HEK293T (cell line): ENCODE measurements around the gene SLC22A13.

ENCODE experiments used
- CTCF ChIA-PET: fragments of 350-600 bp; formaldehyde crosslinking; extraction: SDS; loops from one replicate; lab custom pipeline; 2021; ENCODE audit warnings: antibody characterized with exemption, inconsistent platforms; lab: Yijun Ruan, JAX
- POLR2A ChIA-PET: fragments of 350-600 bp; formaldehyde crosslinking; extraction: SDS; loops from one replicate; lab custom pipeline; 2020; ENCODE audit warnings: antibody characterized with exemption, inconsistent platforms; lab: Yijun Ruan, JAX
- DNase-seq: peaks from one replicate; pipeline ENCODE4 v3.0.0; 2012; ENCODE audit warnings: mixed read lengths; ENCODE audit errors: extremely low spot score
- ARNT ChIP-seq: fragments of 450-650 bp; IDR thresholded peaks from 2 replicates; pipeline ENCODE4 v1.6.1; 2017; ENCODE audit warnings: mild to moderate bottlenecking
- BHLHE40 ChIP-seq: fragments of 450-650 bp; IDR thresholded peaks from 2 replicates; pipeline ENCODE4 v1.6.1; 2016; ENCODE audit warnings: mild to moderate bottlenecking, moderate library complexity, borderline replicate concordance
- CTBP1 ChIP-seq: fragments of 450-650 bp; IDR thresholded peaks from 2 replicates; pipeline ENCODE4 v1.6.1; 2016; ENCODE audit warnings: borderline replicate concordance
- ELF4 ChIP-seq: fragments of 450-650 bp; IDR thresholded peaks from 2 replicates; pipeline ENCODE4 v1.6.1; 2017; ENCODE audit warnings: antibody characterized with exemption
- FOXA1 ChIP-seq: fragments of 450-650 bp; IDR thresholded peaks from 2 replicates; pipeline ENCODE4 v1.6.1; 2016; ENCODE audit warnings: mild to moderate bottlenecking
- FOXK2 ChIP-seq: fragments of 450-650 bp; IDR thresholded peaks from 2 replicates; pipeline ENCODE4 v1.6.1; 2016; ENCODE audit warnings: mild to moderate bottlenecking
- FOXM1 ChIP-seq: fragments of 450-650 bp; IDR thresholded peaks from 2 replicates; pipeline ENCODE4 v1.6.1; 2017; ENCODE audit warnings: mild to moderate bottlenecking, borderline replicate concordance
- HDGF ChIP-seq: fragments of 450-650 bp; IDR thresholded peaks from 2 replicates; pipeline ENCODE4 v1.6.1; 2017; ENCODE audit warnings: antibody characterized with exemption, borderline replicate concordance
- L3MBTL2 ChIP-seq: fragments of 450-650 bp; conservative IDR thresholded peaks from 2 replicates; pipeline ENCODE4 v1.6.1; 2016; ENCODE audit warnings: mild to moderate bottlenecking
- LEF1 ChIP-seq: fragments of 450-650 bp; IDR thresholded peaks from 2 replicates; pipeline ENCODE4 v1.6.1; 2017; ENCODE audit warnings: mild to moderate bottlenecking, borderline replicate concordance
- NFRKB ChIP-seq: fragments of 450-650 bp; IDR thresholded peaks from 2 replicates; pipeline ENCODE4 v1.6.1; 2016; ENCODE audit warnings: mild to moderate bottlenecking, moderate library complexity
- SP1 ChIP-seq: fragments of 450-650 bp; IDR thresholded peaks from 2 replicates; pipeline ENCODE4 v1.6.1; 2017
- SUZ12 ChIP-seq: fragments of 450-650 bp; IDR thresholded peaks from 2 replicates; pipeline ENCODE4 v1.6.1; 2016; ENCODE audit warnings: mild to moderate bottlenecking
- TARDBP ChIP-seq: fragments of 450-650 bp; IDR thresholded peaks from 2 replicates; pipeline ENCODE4 v1.6.1; 2016
- ZNF384 ChIP-seq: fragments of 450-650 bp; IDR thresholded peaks from 2 replicates; pipeline ENCODE4 v1.6.1; 2016
- TF ChIP-seq, protein P1 (sequence below): fragments of 450-650 bp; IDR thresholded peaks from 2 replicates; pipeline ENCODE4 v1.6.1; 2016

SLC22A13 gene

GRCh38 chr3:38270606-38271005, 5.0 kb downstream of the SLC22A13 start:
- ChIA-PET POLR2A (no interaction called here), CTCF (no interaction called here)
- TF ChIP-seq FOXA1 (no peak), SP1 (no peak), ZNF384 (no peak), TARDBP (no peak), HDGF (no peak), NFRKB (no peak), FOXK2 (no peak), BHLHE40 (no peak), L3MBTL2 (no peak), FOXM1 (no peak)
- TF ChIP-seq, protein P1, sequence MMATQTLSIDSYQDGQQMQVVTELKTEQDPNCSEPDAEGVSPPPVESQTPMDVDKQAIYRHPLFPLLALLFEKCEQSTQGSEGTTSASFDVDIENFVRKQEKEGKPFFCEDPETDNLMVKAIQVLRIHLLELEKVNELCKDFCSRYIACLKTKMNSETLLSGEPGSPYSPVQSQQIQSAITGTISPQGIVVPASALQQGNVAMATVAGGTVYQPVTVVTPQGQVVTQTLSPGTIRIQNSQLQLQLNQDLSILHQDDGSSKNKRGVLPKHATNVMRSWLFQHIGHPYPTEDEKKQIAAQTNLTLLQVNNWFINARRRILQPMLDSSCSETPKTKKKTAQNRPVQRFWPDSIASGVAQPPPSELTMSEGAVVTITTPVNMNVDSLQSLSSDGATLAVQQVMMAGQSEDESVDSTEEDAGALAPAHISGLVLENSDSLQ, result no peak
- DNase-seq, result no peak

- ChIA-PET POLR2A (no interaction called here), CTCF (no interaction called here)
- no peak for DNase-seq
- TF ChIP-seq HDGF (no peak), SUZ12 (no peak), FOXK2 (no peak), FOXM1 (no peak), BHLHE40 (no peak)
- TF ChIP-seq, protein P1, result no peak
Observed at GRCh38 chr3:38271553-38271952, 5.9 kb downstream of the SLC22A13 start.

- CTCF ChIA-PET, result no interaction called here
Observed at GRCh38 chr3:38274864-38275649, 9.4 kb downstream of the SLC22A13 start.

DNA sequence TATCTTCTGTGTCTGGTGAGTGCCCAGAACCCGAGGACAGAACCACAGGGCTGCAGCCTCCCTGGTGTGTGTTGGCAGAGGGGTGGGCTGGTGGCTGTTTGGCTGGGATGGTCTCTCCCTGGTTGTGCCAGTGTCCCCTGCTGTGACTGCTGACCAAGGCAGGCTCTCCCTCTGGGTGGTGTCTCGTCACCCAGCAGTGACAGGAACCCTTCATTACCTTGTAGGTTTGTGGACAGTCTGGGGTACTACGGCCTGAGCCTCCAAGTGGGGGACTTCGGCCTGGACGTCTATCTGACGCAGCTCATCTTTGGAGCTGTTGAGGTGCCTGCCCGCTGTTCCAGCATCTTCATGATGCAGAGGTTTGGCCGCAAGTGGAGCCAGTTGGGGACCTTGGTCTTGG, 10.0 kb downstream of the SLC22A13 start:
- ChIA-PET CTCF (no interaction called here), POLR2A (no interaction called here)
- TF ChIP-seq SP1, result no peak
- no peak for TF ChIP-seq CTBP1
- TF ChIP-seq NFRKB, result no peak
- no peak for TF ChIP-seq LEF1
- TF ChIP-seq FOXK2, result no peak
- TF ChIP-seq L3MBTL2, result no peak
- TF ChIP-seq, protein P1, result no peak
- no peak for TF ChIP-seq ELF4
- no peak for TF ChIP-seq FOXM1
- TF ChIP-seq TARDBP, result no peak
- no peak for TF ChIP-seq BHLHE40
- TF ChIP-seq ARNT, result no peak
- no peak for TF ChIP-seq SUZ12
- no peak for TF ChIP-seq ZNF384
- no peak for TF ChIP-seq FOXA1
- DNase-seq, result no peak

More at GRCh38 chr3:38274864-38275649, 9.4 kb downstream of the SLC22A13 start:
- TF ChIP-seq FOXK2 (no peak), TARDBP (no peak), LEF1 (no peak), ZNF384 (no peak), CTBP1 (no peak), NFRKB (no peak), SUZ12 (no peak), HDGF (no peak), ELF4 (no peak), L3MBTL2 (no peak), ARNT (no peak)
- POLR2A ChIA-PET, result no interaction called here
- no peak for DNase-seq

- CTCF ChIA-PET, result no interaction called here
- no peak for DNase-seq
- POLR2A ChIA-PET, result no interaction called here
- no peak for TF ChIP-seq CTBP1
- no peak for TF ChIP-seq BHLHE40
- TF ChIP-seq L3MBTL2, result no peak
- TF ChIP-seq TARDBP, result no peak
- TF ChIP-seq SP1, result no peak
- no peak for TF ChIP-seq NFRKB
- no peak for TF ChIP-seq ZNF384
- TF ChIP-seq FOXK2, result no peak
- no peak for TF ChIP-seq ARNT
- TF ChIP-seq LEF1, result no peak
- TF ChIP-seq HDGF, result no peak
- TF ChIP-seq ELF4, result no peak
- TF ChIP-seq, protein P1, result no peak
Observed at GRCh38 chr3:38276081-38276916, 10.7 kb downstream of the SLC22A13 start.
